HepG2 (cell line): ENCODE measurements around the gene SNIP1. TPM values are rescaled to one million over a fixed set of nuclear protein-coding genes. Genes with fewer than 3 reads are reported as not detected.

Experiments used
- ATF1 ChIP-seq: IDR thresholded peaks from 2 replicates; pipeline ENCODE4 v1.6.1; 2016; ENCODE audit warnings: mild to moderate bottlenecking, control low read depth
- EHMT2 ChIP-seq: fragments of 200-600 bp; sonication (generic); IDR thresholded peaks from 2 replicates; pipeline ENCODE4 v1.7.0; 2017; ENCODE audit warnings: antibody characterized with exemption, low read depth, low read length, borderline replicate concordance
- HNRNPK ChIP-seq: fragments of 200-400 bp; formaldehyde crosslinking; IDR thresholded peaks from 2 replicates; pipeline ENCODE4 v1.6.1; 2018; ENCODE audit warnings: low read length, low read depth, moderate library complexity, mild to moderate bottlenecking; ENCODE audit not compliant: poor library complexity, severe bottlenecking
- IRX3 ChIP-seq: sonication (generic); formaldehyde crosslinking; IDR thresholded peaks from 2 replicates; pipeline ENCODE4 v1.8.1; 2023; ENCODE audit warnings: mild to moderate bottlenecking, low read depth, missing genetic modification reagents, borderline replicate concordance
- KLF15 ChIP-seq: sonication (generic); formaldehyde crosslinking; IDR thresholded peaks from 2 replicates; pipeline ENCODE4 v1.8.1; 2023; ENCODE audit warnings: borderline replicate concordance, mild to moderate bottlenecking, inconsistent platforms, missing genetic modification reagents, mixed read lengths
- NR2F6 ChIP-seq, 2 experiments: IDR thresholded peaks; 2 replicates each; pipeline ENCODE4 v1.6.1; 2016; ENCODE audit warnings: antibody characterized with exemption in 1 of 2, mild to moderate bottlenecking in 1 of 2
- TRIM24 ChIP-seq: sonication (generic); formaldehyde crosslinking; IDR thresholded peaks from 2 replicates; pipeline ENCODE4 v1.8.0; 2022; ENCODE audit warnings: mild to moderate bottlenecking, missing genetic modification reagents
- ZNF589 ChIP-seq: sonication (generic); formaldehyde crosslinking; conservative IDR thresholded peaks from 2 replicates; pipeline ENCODE4 v1.8.0; 2022; ENCODE audit warnings: mild to moderate bottlenecking, moderate library complexity, missing genetic modification reagents
- ZNF616 ChIP-seq: sonication (generic); formaldehyde crosslinking; IDR thresholded peaks from 2 replicates; pipeline ENCODE4 v1.5.0; 2020; ENCODE audit warnings: low read depth, mild to moderate bottlenecking, missing genetic modification reagents
- ZNF839 ChIP-seq: sonication (generic); formaldehyde crosslinking; IDR thresholded peaks from 2 replicates; pipeline ENCODE4 v1.4.0; 2020; ENCODE audit warnings: missing genetic modification reagents, mild to moderate bottlenecking, borderline replicate concordance
- ZSCAN30 ChIP-seq: sonication (generic); formaldehyde crosslinking; IDR thresholded peaks from 2 replicates; pipeline ENCODE4 v1.5.0; 2020; ENCODE audit warnings: mild to moderate bottlenecking, missing genetic modification reagents
- polyA plus RNA-seq, 8 experiments: library from polyadenylated mRNA; depleted of rRNA in 3 of 8; stranded (reverse) in 7 of 8; unstranded in 1 of 8; fragments of >200 nt; fragmentation: Illumina TruSeq in 4 of 8; extraction: Trizol in 4 of 8; gene quantifications; 2 replicates each; pipeline versions ENCODE4 v1.2.1 to v1.2.3, GENCODE V29; 2011 to 2016; ENCODE audit warnings: low read depth in 4 of 8, missing spikeins in 1 of 8, mixed read lengths in 1 of 8; ENCODE audit not compliant: insufficient read depth in 1 of 8
- total RNA-seq, 5 experiments: library from RNA; depleted of rRNA; stranded (reverse); fragments of >200 nt; fragmentation: Illumina TruSeq; extraction: Trizol; gene quantifications; 2 replicates each; pipeline ENCODE4 v1.2.3, GENCODE V29; 2016; ENCODE audit warnings: low read depth in 1 of 5
- TF ChIP-seq, protein P1 (sequence below): IDR thresholded peaks from 2 replicates; pipeline ENCODE4 v1.6.1; 2016; ENCODE audit warnings: low read depth, missing genetic modification reagents, missing compliant biosample characterization
- TF ChIP-seq, protein P2 (sequence below): sonication (generic); formaldehyde crosslinking; IDR thresholded peaks from 2 replicates; pipeline ENCODE4 v1.5.1; 2020; ENCODE audit warnings: missing genetic modification reagents, mild to moderate bottlenecking, borderline replicate concordance

SNIP1 gene
- total and polyA plus RNA-seq, 2 of the 13 experiments (the other 11 are each of a cell fraction or from before 2014, with no cell fraction given) = 5.5 to 11.2 TPM

DNA sequence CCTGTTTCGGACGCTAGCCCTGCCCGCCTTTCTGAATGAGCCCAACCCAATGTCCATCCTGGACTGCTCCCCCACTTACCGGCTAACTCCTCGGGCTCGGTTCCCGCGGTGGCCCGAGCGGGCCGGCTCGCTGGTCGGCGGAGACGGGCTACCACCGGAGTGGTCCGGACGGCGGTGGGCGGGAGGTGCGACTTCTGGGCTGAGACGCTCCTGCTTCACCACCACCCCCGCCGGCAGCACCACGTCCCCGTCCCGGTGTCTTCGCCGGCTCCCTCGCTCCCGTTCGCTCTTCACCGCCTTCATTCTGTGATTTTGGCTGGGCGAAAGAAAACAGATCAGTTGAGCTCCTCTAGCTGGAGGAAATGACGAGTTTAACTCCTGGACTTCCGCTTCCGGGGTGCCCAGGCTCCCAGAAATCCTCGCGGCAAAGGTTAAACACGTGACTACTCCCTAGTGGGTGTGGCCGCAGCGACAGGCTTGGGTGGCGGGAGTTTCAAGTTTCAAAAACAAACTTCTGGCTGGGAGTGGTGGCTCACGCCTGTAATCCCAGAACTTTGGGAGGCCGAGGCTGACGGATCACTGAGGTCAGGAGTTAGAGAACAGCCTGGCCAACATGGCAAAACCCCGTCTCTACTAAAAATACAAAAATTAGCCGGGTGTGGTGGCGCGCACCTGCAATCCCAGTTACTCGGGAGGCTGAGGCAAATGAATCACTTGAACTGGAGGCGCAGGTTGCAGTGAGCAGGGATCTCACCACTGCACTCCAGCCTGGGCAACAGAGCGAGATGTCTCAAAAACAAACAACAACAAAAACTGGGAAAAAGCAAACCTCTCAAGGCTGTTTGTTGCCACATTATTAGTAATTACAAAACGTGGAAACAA, at the start of gene SNIP1 (continued):
- TF ChIP-seq, protein P1, sequence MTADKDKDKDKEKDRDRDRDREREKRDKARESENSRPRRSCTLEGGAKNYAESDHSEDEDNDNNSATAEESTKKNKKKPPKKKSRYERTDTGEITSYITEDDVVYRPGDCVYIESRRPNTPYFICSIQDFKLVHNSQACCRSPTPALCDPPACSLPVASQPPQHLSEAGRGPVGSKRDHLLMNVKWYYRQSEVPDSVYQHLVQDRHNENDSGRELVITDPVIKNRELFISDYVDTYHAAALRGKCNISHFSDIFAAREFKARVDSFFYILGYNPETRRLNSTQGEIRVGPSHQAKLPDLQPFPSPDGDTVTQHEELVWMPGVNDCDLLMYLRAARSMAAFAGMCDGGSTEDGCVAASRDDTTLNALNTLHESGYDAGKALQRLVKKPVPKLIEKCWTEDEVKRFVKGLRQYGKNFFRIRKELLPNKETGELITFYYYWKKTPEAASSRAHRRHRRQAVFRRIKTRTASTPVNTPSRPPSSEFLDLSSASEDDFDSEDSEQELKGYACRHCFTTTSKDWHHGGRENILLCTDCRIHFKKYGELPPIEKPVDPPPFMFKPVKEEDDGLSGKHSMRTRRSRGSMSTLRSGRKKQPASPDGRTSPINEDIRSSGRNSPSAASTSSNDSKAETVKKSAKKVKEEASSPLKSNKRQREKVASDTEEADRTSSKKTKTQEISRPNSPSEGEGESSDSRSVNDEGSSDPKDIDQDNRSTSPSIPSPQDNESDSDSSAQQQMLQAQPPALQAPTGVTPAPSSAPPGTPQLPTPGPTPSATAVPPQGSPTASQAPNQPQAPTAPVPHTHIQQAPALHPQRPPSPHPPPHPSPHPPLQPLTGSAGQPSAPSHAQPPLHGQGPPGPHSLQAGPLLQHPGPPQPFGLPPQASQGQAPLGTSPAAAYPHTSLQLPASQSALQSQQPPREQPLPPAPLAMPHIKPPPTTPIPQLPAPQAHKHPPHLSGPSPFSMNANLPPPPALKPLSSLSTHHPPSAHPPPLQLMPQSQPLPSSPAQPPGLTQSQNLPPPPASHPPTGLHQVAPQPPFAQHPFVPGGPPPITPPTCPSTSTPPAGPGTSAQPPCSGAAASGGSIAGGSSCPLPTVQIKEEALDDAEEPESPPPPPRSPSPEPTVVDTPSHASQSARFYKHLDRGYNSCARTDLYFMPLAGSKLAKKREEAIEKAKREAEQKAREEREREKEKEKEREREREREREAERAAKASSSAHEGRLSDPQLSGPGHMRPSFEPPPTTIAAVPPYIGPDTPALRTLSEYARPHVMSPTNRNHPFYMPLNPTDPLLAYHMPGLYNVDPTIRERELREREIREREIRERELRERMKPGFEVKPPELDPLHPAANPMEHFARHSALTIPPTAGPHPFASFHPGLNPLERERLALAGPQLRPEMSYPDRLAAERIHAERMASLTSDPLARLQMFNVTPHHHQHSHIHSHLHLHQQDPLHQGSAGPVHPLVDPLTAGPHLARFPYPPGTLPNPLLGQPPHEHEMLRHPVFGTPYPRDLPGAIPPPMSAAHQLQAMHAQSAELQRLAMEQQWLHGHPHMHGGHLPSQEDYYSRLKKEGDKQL (CRISPR knock-in tag) = no peak
- TF ChIP-seq EHMT2 (no peak), NR2F6 (IDR thresholded peaks at IDR 0.05) (no peak), NR2F6 (CRISPR knock-in tag; IDR thresholded peaks at IDR 0.05) (peak; percentile 31; the same call in 1 of the 2 replicates), TRIM24 (CRISPR knock-in tag) (no peak), HNRNPK (no peak), ZSCAN30 (CRISPR knock-in tag) (no peak), ZNF589 (CRISPR knock-in tag) (no peak; the same call in 1 of the 2 replicates), KLF15 (CRISPR knock-in tag) (no peak; the same call in 1 of the 2 replicates), ATF1 (CRISPR knock-in tag) (peak; percentile 90), ZNF616 (no peak), IRX3 (CRISPR knock-in tag) (0 out of 2 replicates have a peak, but pooled peaks have one; percentile 41), ZNF839 (no peak)
- TF ChIP-seq, protein P2, sequence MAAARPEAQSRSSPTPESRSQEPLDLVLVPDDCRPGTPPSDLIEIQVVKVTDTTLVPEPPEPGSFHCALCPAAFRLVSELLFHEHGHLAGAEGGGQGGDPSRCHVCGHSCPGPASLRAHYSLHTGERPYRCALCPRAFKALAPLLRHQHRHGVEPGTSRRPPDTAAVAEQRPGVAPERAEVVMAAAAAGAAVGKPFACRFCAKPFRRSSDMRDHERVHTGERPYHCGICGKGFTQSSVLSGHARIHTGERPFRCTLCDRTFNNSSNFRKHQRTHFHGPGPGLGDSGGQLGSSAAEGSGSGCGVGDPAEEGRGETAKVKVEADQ (CRISPR knock-in tag) = no peak
